GM18868 (cell line): ENCODE data around the gene THSD8.
"Not testable (repeated sequence)": the region's sequence is repeated elsewhere in the genome, so short reads cannot be mapped to it uniquely, and the experiment has no call there.

Experiments
- ATAC-seq: cut with Tn5 transposase; IDR thresholded peaks from one replicate; pipeline ENCODE4 v1.9.1; 2021; ENCODE audit warnings: mild to moderate bottlenecking, moderate library complexity; ENCODE audit not compliant: unreplicated experiment

Gene THSD8

GRCh38 chr19:12821761-12822160, 19.9 kb downstream of the THSD8 start:
- ATAC-seq: no peak

GRCh38 chr19:12825254-12826131, 23.6 kb downstream of the THSD8 start:
- ATAC-seq: no peak

- no peak for ATAC-seq
These were observed 26.6 kb downstream of the THSD8 start for GRCh38 chr19:12828494-12828893.

- ATAC-seq: no peak
These were observed 31.5 kb downstream of the THSD8 start for GRCh38 chr19:12833418-12833737.

GRCh38 chr19:12833738-12834565, 32.1 kb downstream of the THSD8 start:
- ATAC-seq: no peak

- no peak for ATAC-seq
These were observed 32.7 kb downstream of the THSD8 start, which contains the start of gene RTBDN for GRCh38 chr19:12834566-12834943. TSS of gene RTBDN (minus strand) at chr19:12834579. CDS start at chr19:12829979, 4,600 bp downstream.

DNA sequence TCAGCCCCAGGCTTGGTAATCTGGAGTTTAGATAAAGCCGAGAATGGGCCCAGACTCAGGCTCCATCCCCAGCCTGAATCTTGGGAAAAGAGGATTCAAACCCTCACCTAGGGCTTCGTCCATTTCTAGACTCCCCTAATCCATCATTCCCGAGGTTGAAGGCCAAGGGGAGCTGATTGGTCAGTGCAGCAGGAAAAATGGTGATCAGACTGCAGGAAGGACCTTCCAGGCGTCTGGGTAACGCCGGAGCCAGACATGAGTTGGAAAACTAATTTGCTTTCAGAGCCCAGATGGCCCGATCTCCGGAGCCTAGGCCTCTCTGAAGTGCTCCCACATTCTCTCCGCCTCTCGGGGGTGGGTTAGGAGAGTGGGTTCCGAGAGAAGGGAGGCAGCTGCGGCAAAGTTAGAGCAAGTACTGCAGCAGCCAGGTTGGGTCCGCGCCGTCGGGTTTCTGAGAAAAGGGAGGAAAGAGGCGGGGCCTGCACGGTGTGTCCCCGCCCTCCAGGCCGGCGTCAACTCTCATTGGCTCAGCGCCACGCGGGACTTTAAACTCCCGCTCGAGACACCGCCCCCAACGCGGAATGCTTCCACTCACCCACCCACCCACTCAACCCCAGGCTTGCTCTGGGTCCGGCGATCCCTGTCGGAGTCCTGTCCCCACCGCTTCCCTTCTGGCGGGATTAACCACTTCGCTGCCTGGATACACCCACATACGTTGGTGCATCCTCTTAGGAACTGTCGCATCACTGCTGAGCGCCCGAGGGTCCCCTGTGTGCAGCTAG, 33.3 kb downstream of the THSD8 start:
- ATAC-seq: no peak

DNA sequence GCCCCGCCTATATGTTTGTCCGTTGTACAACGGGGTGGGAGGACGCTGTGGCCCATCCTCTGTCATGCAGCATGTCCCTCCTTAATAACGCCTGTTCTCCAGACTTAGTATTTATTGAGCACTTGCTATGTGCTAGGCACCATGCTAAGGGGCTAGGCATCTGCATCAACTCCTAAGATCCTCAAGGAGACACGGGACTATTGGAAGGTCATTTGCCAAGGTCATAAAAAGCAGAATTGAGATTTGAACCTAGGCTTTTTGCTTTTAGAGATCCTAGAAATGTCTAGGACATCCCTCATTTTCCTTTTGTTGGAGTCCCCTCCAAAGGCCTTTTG, 34.6 kb downstream of the THSD8 start:
- ATAC-seq: no peak

DNA sequence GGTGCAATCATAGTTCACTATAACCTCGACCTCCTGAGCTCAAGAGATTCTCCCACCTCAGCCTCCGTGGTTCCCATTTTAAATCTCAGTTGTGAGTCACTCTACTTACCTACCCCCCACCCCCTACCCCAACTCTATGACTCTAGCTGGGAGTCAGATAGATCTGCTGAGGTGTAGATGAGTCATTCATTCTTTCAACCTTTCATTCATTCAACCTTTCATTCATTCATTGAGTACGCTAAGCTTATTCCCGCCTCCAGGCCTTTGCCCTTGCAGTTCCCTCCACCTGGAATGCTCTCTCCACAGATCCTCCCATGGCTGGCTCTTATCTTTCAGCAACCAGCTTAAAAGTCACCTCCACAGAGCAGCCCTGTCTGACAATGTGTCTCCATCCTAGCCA, 35.4 kb downstream of the THSD8 start:
- no peak for ATAC-seq

- ATAC-seq: no peak
These were observed 36.5 kb downstream of the THSD8 start, which contains the start of gene MAST1 for GRCh38 chr19:12838182-12838885. TSS of gene MAST1 (plus strand) at chr19:12838515. CDS start at chr19:12838573, 58 bp downstream.

DNA sequence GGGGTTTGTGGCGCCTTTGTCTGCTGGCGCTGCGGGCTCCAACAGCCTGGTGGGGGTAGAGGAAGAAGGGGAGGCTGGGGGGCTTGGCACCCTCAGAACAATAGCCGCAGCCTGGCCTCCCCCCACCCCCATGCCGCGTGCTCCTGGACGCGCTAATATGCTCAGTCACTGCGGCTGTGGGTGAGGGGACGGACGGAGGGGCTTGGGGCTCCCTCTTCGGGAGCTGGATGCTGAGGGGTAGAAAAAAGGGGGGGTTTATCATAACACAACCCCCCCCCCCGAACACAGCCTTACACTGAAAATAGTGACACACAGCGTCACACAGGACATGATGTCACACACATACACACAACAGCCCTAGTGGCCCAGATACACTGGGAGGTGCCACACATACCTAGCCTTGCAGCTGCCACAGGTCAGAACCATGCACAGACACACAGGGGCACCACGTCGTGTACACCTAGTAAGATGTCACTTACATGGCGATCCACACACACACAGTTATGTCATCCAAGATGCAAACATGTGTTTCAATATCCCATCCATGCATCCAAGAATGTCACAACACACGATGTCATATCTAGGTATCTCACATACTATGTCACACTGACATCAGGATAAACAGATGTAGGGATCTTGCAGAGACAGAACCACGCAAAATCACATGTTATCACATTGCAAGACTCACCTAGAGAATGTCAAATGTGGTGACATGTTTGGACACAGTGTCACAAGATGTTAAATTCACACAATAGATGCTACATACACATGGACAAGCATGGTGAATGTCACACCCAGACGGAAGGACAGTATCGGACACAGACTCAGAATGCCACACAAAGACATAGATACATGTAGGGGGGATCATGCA, 37.3 kb downstream of the THSD8 start:
- no peak for ATAC-seq

- ATAC-seq: no peak
These were observed 38.5 kb downstream of the THSD8 start for GRCh38 chr19:12840091-12841079.

DNA sequence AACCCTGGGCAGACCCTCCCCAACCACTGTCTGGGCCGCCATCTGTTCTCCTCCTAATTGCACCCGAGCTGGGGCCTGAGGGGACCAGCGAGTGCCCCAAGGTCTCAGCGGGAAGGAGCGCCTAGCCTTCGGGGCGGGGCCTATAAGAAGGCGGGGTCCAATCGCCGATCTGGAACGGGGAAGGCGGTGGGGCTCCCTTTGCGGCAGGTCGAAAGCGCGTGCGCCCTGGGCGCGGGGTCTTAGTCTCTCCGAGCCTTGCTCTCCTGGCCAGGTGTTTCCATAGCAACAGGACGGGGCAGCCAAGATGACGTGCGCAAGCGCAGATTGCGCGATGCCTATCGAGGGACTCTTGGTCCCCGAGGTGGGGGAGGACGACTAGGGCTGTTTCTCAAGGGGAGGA, 39.2 kb downstream of the THSD8 start:
- ATAC-seq: no peak

GRCh38 chr19:12842511-12842910, 40.6 kb downstream of the THSD8 start:
- no peak for ATAC-seq

- ATAC-seq: no peak
These were observed 41.5 kb downstream of the THSD8 start for GRCh38 chr19:12843328-12843727.

DNA sequence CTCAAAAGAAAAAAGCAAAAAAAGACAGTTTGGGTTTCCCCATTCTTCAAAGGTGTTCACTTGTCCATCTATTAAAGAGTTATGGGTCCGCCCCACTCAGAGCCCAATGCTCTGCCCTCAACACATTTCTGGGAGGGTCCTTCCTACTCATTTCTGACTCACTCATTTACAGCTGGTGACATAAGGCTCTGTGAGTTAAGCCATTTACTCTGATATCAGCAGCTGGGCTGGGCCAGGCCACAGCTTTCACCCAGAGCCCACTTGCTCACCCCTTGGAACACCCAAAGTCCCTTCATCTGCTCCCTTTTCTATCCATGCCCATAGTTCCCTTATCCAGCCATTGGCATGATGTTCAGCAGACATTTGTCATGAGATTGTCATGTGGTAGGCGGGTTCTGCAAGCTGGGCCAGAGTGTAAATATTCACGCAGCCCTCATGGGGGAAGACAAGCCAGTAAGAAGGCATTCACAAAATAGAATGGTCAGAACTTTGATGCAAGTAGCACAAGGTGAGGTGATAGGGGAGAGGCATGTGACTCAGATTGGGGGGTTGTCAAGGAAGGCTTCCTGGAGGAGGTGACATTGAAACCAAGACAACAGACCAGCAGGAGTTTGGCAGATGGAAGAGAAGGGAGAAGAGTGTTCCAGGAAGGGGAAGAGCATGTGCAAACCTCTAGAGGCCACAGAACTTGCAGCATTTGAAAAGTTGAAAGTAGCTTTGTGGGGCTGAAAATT, 42.3 kb downstream of the THSD8 start:
- no peak for ATAC-seq

DNA sequence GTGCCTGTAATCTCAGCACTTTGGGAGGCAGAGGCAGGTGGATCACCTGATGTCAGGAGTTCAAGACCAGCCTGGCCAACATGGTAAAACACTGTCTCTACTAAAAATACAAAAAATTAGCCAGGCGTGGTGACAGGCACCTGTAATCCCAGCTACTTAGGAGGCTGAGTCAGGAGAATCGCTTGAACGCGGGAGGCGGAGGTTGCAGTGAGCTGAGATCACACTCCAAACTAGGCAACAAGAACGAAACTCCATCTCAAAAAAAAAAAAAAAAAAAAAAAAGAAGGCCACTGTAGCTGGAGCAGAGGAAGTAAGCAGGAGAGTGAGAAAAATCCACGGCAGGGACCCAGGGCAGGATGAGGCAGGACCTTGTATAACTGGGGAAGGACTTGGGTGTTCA, 44.7 kb downstream of the THSD8 start:
- not testable (repeated sequence) for ATAC-seq
